ENCODE results near the gene FANCI.

The FANCI gene

GRCh38 chr15:89247446-89247845, 3.7 kb downstream of the FANCI start:
- no peak for TF ChIP-seq POLR2AphosphoS5 (IDR thresholded peaks at IDR 0.05; ENCODE audit: low read depth, low read length)
- TF ChIP-seq SIN3A (IDR thresholded peaks at IDR 0.05; ENCODE audit: borderline replicate concordance, insufficient read depth, low read length): no peak
- no peak for TF ChIP-seq TAF1 (IDR thresholded peaks at IDR 0.05; ENCODE audit: borderline replicate concordance, insufficient read depth, low read length)
- TF ChIP-seq REST (IDR thresholded peaks at IDR 0.05; ENCODE audit: insufficient read depth in 1 of 2, low read depth in 2 of 2, low read length in 2 of 2): no peak
- TF ChIP-seq FOXP2 (optimal IDR thresholded peaks at IDR 0.05; ENCODE audit: borderline replicate concordance, extremely low read depth, extremely low read length, insufficient read depth): no peak

DNA sequence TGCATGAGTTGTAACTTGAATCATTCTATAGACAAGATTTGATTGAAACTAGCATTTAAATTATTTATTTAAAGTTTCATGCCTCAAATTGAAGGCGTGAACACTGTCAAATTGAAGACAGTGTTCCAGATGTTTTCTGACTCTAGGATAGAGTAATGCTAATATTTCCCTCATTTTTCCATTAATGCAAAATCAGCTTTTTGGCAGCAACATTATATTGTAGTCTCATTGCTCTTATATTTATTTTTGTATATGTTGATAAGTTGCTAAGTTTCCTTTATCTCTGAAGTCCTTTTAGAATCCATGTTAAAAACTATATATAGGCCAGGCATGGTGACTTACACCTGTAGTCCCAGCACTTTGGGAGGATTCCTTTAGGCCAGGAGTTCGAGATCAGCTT, 4.8 kb downstream of the FANCI start:
- TF ChIP-seq FOXP2 (optimal IDR thresholded peaks at IDR 0.05; ENCODE audit: borderline replicate concordance, extremely low read depth, extremely low read length, insufficient read depth): no peak
- TF ChIP-seq REST (IDR thresholded peaks at IDR 0.05; ENCODE audit: insufficient read depth in 1 of 2, low read depth in 2 of 2, low read length in 2 of 2): no peak
- no peak for TF ChIP-seq TAF1 (IDR thresholded peaks at IDR 0.05; ENCODE audit: borderline replicate concordance, insufficient read depth, low read length)

DNA sequence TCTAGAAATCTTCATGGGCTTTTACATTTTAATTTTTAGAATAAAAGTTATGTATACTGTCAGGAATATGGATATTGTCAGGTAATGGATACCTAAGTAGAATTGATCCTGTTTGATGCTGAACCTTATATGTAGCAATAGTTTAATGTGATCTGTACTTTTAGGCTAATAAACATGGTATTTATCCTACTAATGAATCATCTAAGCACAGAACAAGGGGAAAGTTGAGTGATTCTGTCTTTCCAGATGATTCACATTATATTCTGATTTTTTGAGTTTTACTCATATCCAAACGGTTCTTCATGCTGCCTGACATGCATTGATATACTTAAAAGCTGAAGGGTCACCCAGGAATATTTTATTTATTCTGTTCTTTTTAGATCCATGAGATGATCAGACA, 34.5 kb downstream of the FANCI start:
- TF ChIP-seq TAF1 (IDR thresholded peaks at IDR 0.05; ENCODE audit: borderline replicate concordance, insufficient read depth, low read length) (no peak), REST (IDR thresholded peaks at IDR 0.05; ENCODE audit: insufficient read depth in 1 of 2, low read depth in 2 of 2, low read length in 2 of 2) (no peak), SIN3A (IDR thresholded peaks at IDR 0.05; ENCODE audit: borderline replicate concordance, insufficient read depth, low read length) (no peak)

GRCh38 chr15:89282631-89283030, 38.9 kb downstream of the FANCI start:
- TF ChIP-seq REST (IDR thresholded peaks at IDR 0.05; ENCODE audit: insufficient read depth in 1 of 2, low read depth in 2 of 2, low read length in 2 of 2) (no peak), POLR2AphosphoS5 (IDR thresholded peaks at IDR 0.05; ENCODE audit: low read depth, low read length) (no peak), SIN3A (IDR thresholded peaks at IDR 0.05; ENCODE audit: borderline replicate concordance, insufficient read depth, low read length) (no peak), FOXP2 (optimal IDR thresholded peaks at IDR 0.05; ENCODE audit: borderline replicate concordance, extremely low read depth, extremely low read length, insufficient read depth) (no peak), TAF1 (IDR thresholded peaks at IDR 0.05; ENCODE audit: borderline replicate concordance, insufficient read depth, low read length) (no peak)

- no peak for TF ChIP-seq POLR2AphosphoS5 (IDR thresholded peaks at IDR 0.05; ENCODE audit: low read depth, low read length)
- no peak for TF ChIP-seq SIN3A (IDR thresholded peaks at IDR 0.05; ENCODE audit: borderline replicate concordance, insufficient read depth, low read length)
- TF ChIP-seq FOXP2 (optimal IDR thresholded peaks at IDR 0.05; ENCODE audit: borderline replicate concordance, extremely low read depth, extremely low read length, insufficient read depth): no peak
- TF ChIP-seq REST (IDR thresholded peaks at IDR 0.05; ENCODE audit: insufficient read depth in 1 of 2, low read depth in 2 of 2, low read length in 2 of 2): no peak
- TF ChIP-seq TAF1 (IDR thresholded peaks at IDR 0.05; ENCODE audit: borderline replicate concordance, insufficient read depth, low read length): no peak
These were observed 39.4 kb downstream of the FANCI start for GRCh38 chr15:89283201-89283600.
